GM21360 (cell line): ENCODE data around the gene PAFAH1B1.
"Not testable (repeated sequence)": the region's sequence is repeated elsewhere in the genome, so short reads cannot be mapped to it uniquely, and the experiment has no call there.

Experiments used
- ATAC-seq: cut with Tn5 transposase; IDR thresholded peaks from one replicate; pipeline ENCODE4 v1.9.1; 2021; ENCODE audit warnings: mild to moderate bottlenecking, moderate library complexity; ENCODE audit not compliant: unreplicated experiment

The PAFAH1B1 gene

DNA sequence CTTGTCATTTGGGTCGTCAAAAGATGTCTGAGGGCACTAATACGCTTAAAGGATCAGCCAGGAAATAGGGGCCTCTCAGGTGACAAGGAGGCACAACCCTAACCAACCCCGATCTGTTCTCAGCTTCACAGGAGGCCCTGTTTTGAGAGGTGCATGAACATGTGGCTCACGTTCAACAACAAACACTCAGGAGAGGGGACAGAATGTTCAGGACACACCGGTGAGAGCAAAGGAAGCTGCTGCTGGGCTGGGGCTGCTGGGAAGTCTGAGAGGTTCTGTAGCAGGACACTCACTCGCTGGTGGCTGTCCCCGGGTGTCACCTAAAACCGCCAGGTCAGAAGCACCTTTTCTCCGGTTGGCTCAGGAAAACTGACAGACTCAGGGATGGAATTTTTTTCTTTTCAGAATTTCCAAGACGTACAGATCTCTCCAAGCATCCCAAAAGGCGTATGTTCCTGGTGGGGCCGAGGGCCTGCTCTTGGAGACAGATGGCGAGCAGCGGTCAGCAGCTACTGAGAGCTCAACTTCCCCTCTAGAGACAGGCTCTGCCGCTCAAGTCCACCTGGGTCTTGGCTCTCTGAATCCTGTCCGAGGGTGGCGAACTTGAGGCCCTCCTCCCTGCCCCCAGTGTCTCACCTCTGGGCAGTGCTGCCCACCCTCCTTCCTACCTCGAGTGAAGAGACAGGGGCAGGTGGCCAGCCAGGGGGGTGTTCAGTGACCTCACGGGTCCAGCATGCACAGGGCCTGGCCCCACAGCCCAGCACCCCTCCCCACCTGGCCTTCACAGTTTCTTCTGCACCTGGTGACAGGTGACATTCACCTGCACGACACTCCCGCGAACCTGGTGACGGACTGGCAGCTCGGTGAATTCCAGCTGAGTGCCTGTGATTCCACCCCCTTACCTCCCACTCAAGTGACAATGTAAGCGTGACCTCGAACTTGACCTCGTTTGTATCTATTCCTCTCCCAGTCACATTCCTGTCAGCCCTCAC is 95.2 kb downstream of the PAFAH1B1 start:
- no peak for ATAC-seq

DNA sequence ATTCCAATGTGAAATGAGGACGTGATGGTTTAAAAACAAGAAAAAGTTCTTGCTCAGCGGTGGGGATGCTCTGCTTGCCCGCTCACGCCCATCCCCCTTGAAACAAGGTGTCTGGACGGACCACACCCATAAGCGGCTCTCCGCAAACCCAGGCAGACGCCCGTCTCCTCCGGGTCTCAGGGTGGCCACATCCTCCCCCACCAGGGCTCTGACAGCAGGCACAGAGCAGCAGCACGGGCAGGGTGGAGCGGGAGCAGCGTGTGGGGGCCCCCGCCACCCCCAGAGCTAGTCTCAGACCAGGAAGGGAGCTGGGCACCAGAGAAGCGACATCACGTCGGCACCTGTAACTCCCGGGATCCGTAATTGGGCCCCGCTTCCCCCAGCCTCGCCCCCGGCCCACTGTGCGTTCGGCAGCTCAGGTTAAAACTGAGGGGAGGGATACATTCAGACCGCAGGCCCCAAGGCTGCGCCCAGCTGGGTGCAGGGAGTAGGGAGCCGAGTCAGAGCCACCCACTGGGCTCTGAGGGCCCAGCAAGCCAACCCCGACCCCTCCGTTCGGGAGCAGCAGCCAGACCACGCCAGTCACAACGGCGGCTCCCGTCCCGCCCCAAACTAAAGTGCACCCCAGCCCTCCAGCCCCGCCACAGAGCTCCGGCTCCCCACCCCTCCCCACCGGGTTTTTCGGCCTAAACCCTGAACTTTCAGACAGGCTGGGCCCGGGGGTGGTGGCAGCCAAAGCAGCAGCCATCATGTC is 96.1 kb downstream of the PAFAH1B1 start:
- no peak for ATAC-seq

DNA sequence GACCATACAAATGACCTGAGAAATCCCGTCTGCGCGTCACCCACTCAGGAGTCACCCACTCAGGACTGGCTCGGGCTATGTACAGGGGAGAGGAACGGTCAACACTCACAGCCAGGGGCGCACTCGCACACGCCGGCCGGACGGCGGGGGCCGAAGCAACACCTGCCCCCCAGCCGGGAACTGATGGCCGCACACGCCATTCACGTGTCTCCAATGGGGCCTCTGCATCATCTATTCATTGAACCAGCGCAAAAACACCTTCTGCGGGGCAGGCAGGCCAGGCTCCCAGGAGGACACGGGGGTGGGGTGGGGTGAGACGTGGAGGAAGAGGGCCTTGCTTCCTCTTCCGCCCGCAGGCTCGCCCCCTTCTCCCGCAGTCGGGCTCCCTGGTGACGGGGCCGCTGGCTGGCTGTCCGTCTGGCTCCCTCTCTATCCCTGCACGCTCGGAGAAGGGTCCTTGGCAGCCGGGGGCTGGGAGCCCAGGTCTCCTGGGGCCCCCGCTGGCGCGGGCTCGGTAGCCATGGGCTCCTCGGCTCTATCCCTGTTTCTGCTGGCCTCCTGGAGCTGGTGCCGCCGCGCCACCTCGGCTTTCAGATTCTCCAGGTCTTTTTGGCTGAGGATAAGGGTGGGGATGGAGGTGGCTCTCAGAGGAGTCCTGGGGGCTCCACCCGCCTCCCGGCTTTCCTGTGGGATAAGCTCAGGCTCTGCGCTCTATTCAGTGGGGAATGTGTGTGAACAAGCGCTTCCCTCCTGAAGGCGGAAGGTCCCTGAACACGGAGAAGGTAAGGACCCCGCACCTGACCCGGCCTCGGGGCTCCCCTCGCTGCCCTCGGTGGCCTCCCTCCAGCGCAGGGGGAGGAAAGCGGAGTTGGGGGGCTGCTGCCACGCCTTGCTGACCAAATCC is 97.0 kb downstream of the PAFAH1B1 start:
- no peak for ATAC-seq

DNA sequence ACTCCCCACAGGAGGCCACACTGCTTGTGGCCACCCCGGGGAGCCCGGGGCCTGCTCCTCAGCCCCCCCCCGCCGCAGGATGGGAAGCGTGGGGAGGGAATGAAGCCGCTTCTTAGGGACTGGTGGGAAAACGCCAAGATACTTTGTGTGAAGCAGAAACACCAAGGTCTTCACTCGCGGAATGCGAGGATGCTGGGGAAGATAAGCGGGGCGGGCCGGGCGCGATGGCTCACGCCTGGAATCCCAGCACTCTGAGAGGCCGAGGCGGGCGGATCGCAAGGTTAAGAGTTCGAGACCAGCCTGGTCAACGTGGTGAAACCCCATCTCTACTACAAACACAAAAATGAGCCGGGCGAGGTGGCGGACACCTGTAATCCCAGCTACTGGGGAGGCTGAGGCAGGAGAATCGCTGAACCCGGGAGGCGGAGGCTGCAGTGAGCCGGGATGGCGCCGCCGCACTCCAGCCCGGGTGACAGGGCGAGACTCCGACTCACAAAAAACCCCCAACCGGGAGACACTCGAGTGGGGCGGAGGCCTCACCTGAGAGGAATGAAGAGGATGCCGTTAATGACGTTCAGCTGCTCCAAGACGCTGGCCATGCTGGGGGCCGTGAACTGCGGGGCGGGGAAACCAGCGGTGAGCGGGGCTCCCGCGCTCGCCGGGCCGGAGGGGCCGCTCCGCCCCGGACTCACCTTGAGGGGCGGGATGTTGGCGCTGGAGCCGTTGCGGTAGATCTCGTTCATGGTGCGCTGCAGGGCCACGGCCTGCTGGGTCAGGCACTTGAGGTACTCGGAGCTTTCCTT is 97.8 kb downstream of the PAFAH1B1 start:
- no peak for ATAC-seq

DNA sequence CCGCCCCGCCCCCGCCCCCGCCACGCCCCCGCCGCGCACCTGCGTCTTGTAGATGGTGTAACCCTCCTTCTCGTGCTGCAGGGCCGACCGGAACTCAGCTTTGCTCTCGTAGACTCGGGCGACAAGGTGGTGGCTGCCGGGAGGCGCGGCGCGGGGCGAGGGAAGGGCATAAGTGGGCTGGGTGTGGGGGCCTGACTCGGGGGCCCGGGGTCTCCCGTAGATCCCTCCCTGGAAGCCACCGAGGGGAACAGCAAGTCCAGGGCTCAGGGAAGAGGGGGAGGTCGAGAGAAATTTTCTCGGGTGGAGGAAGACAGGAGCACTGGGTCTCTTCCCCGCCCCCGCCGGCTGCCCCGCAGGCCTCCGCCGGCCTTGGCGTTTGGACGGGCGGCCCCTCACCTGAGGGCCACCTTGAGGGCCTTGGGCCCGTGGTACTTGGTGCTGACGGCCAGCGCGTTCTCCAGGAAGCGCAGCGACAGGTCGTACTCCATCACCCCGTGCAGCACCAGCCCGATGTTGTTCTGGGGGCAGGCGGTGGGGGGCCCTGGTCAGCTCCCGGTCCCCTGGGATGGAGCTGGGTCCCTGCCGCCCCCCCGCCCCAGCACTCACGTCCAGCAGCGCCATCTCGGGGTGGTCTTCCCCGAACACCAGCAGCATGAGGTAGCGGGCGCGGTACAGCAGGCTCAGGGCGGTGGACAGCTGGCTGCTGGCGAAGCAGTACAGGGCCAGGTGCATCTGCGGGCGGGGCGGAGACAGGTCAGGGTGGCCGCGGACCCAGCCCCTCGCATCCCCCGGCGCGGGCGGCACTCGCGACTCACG is 98.7 kb downstream of the PAFAH1B1 start:
- no peak for ATAC-seq

DNA sequence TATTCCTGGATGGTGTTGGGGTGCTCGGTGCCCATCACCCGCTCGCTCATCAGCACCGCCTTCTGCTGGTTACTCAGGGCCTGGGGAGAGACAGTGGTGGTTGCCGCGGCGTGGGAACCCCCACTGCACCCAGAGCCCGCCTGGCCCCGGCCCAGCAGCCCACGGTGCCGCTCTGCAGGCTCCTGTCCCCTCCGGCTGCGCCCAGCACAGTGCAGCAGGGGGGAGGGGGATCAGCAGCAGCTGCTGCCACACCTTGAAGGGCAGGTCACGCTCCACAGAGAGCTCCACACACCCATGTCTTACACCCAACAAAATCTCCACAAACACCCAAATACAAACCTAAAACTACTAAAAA is 99.3 kb downstream of the PAFAH1B1 start:
- no peak for ATAC-seq

DNA sequence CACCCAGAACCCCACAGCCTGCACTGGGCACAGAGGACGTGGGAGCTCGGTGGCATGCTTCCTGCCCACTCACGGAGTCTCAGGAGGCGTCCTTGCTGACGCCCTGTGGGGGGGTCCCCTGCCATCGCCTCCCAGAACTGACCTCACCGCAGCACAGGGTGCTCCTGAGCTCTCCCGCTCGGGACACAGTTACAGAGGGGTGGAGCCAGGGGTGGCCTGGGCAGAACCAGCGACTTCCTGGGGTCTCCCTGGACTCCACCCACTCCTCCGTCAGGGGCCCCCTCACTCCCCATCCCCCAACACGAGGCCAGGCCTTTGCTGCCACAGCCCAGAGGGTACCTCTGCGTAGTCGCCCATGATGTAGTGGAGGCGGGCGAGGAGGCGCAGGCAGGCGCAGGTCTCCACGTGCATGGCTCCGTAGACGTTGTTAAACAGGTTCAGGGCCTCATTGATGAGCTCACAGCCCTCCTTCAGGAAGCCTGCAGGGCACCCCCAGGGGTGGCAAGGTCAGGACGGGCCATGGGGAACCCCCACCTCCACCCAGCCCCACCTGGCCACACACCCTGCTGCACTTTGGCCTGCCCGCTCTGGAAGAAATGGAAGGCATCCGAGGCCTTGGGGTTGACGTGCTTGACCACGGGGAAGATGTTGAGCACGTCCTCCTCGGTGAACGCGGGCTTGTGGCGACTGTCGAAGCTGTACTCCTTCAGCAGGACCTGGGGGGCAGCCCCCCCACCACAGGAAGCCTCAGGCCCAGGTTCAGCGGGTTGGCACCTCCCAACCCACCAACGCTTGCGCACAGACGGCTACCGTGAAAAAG is 100.3 kb downstream of the PAFAH1B1 start:
- no peak for ATAC-seq

DNA sequence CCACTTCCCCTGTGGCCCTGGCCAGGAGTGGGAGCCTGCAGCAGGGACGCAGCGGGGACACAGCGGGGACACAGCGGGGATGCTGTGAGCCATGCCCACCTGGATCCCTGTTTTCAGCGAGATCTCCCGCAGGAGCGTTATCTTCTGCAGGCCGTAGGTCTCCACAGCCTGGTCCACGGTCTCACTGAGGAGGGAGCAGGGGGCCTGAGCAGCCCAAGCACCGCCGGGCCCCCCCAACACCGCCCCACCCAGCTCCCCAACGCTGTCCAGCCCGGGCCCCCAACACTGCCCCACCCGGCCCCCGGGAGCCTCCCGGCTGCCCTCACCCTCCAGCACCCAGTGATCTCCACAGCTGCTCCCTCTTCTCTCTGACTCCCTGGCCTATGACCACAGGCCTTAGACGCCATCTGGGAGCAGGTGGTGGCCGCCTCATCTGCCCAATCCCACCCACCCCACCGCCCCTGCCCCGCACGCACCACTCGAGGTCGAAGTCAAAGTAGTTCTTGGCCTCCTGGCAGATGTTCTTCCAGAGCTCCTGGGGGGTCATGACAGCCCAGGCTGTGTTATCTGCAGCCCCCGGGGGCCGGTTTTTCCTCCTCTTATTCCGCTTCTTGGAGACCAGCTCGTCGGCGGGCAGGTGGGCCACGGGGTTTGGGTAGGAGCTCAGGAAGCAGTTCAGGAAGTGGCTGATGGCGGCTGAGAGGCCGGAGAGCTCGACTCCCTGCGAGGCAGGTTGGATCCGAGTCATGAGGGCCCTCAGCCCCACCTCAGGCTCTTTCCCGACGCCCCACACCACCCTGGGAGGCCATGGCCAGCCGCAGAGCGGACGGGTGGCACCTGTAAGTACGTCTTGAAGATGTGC is 101.2 kb downstream of the PAFAH1B1 start:
- no peak for ATAC-seq

DNA sequence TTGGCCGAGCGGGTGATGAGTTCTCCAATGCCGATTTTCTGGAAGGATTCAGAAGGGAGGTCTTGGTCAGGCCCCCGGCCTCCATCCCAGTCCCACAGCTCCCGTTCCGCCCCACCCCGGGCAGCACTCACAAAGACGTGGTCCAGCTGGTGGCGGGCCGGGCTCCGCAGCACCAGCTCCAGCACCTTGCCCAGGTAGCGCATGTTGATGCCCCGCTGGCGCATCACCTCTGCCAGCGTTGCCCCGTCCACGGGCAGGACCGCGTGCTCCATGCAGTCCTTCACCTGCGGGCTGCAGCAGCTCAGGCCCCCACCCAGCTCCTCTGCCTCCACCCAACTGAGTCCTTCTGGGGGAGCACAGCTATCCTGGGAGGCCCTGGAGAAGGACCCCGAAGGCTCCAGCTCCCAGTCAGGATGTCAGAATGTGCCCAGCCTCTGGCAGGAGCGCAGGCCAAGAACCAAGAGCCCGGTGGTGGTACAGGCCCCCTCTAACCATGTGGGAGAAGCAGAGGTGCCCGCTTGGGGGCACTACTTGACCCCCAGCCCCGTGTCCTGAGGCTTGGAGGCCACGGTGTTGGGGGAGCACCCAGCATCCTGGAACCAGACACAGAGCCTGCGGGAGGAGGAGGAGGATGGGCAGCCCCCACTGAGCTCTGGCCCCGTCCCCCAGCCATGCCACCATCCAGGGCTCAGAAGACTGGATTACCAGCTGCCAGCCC is 101.9 kb downstream of the PAFAH1B1 start:
- ATAC-seq = no peak

DNA sequence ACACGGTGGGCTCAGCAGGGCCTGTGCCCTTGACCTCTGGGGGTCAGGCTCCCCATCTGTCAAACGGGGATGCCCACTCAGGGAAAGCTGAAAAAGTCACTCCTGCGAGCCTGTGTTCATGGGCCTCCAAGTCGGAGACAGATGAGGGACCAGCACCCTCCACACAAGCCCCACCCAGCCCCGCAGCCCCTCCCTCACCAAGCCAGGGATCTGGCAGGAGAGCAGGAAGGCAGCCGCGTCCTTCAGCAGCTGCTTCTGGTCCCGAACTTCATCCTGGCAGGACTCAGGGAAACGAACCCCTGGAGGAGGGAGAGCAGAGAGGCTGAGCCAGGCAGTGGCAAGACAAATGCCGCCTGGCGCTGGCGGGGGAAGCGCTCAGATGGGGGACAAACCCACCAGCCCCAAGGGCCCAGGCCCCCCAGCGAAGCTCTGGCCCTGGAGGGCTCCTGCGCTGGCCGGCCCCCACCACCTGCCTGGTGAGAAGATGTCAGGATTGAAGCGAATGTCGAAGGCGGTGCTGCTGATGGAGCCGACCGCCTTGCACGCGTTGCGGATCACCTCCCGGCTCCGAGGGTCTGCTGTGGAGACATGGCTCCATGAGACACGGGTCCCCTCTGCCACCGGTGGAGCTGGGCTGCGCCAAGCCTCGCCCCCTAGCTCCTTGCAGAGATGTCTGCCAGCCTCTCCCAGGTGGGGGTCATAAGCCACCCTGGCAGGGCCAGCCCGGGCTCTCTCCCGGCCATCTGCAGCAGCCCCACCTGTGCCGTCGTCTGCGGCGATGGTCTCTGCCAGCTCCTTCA is 102.7 kb downstream of the PAFAH1B1 start:
- ATAC-seq = no peak

DNA sequence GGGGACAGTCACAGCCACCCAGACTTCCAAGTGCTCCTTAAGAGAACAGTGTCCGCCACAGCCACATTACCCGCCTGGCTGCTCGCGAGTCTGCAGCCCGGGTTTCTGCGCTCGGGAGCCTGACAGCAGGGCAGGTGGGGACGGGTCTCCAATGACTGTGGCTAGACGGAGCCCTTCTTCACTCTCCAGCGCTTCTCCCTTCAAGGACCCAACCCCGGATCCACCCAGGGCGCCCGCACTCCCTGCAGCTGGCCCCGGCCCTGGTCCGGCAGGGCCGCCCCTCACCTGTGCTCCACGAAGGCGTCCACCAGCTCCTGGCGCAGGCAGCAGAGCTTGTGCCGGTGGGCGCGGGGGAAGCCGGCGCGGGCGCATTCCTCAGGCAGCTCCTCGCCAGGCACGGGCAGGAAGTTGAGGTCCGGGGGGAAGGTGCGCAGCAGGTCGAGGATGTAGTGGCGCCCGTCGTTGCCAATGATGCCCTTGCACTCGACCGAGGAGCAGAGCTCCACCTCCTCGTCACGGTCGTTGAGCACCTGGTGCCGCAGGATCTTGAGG is 104.2 kb downstream of the PAFAH1B1 start:
- no peak for ATAC-seq

DNA sequence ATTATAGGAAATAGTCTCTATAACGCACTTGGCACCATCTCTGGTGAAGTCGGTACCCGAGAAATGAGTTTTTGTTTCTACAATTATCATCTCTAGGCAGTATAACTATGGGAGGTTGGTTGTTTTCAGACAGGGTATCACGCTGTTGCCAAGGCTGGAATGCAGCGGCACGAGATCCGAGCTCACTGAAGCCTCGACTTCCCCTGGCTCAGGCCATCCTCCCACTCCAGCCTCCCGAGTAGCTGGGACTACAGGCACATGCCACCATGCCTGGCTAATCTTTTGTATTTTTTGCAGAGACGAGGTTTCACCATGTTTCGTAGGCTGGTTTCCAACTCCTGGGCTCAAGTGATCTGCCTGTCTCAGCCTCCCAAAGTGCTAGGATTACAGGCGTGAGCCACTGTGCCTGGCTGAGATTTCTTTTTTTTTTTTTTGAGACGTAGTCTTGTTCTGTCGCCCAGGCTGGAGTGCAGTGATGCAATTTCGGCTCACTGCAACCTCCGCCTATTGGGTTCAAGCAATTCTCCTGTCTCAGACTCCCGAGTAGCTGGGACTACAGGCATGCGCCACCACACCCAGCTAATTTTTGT is 105.9 kb downstream of the PAFAH1B1 start:
- not testable (repeated sequence) for ATAC-seq

DNA sequence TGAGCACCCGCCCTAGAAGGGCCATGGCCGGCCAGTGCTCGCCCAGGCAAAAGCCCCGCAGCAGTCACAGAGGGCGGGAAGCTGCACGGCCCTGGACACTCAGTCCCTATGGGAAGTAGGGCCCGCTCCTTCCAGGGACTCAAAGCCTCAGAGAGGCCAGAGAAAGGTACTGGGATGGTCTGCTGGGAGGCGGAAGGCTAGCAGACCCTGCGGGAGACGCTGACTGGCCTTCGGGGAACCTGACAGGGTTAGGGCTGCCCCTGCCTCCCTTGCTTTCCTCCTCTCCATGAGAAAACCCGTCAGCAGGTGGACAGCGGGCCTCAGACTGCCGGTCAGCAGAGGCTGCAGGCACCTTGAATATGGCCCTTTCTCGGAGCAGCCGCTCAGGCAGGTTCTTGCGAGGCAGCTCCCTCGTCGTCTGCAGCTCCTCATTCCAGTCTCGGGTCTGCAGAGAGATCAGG is 106.6 kb downstream of the PAFAH1B1 start:
- ATAC-seq = no peak

DNA sequence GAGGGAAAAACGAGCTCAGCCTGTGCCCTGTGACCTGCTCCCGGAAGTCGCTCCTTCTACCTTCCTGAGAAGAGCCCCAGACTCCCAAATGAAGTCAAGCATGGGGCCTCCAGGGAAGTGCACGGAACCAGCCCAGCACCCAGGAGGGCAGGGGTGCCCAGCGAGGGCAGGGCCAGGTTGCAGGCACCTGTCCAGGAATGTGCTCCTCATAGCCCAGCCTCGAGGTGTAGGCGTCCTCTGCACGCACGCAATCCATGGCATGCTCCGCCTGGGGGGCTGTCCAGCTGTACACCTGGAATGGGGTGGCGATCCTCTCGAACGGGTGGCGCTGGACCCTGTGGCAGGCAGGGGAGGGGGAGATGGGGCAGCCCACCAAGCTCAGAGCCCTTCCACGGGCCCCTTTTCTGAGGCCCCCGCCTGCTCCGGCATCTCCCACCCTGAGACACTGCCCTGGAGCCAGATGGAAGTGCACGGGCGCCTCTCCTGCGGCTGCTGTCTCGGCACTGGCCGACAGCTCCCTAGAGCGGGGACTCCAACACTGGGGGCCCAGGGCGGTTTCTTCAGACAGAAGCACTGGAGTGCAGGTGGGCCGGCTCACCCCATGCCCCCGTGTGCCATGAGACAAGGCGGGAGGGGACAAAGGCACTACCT is 107.2 kb downstream of the PAFAH1B1 start:
- no peak for ATAC-seq
